ENCODE data around the gene STING1.
"Not testable (repeated sequence)": the region's sequence is repeated elsewhere in the genome, so short reads cannot be mapped to it uniquely, and the experiment has no call there.

STING1 gene

GRCh38 chr5:139486201-139486600, 3.6 kb upstream of the STING1 start:
- no peak overlapping the region for H2AFZ ChIP-seq (ENCODE audit: low read depth, low read length)
- no peak overlapping the region for H3K9ac ChIP-seq (ENCODE audit: low read depth, low read length)
- H3K4me3 ChIP-seq (ENCODE audit: low read depth in 1 of 2, low read length in 2 of 2): no peak overlapping the region
- H3K4me1 ChIP-seq (ENCODE audit: insufficient read depth, low read length): peaks cover 24% of the 10 kb centered on the region
- no peaks in the 10 kb centered on the region for H3K27me3 ChIP-seq (ENCODE audit: insufficient read depth, low read length, poor library complexity)
- ATAC-seq (ENCODE audit: insufficient read depth, low read depth): no peak
- no peak overlapping the region for H3K4me2 ChIP-seq (ENCODE audit: insufficient read depth, low read length)
- no peaks in the 10 kb centered on the region for H3K9me3 ChIP-seq (ENCODE audit: insufficient read depth, low read length, severe bottlenecking)
- no peaks in the 10 kb centered on the region for H4K20me1 ChIP-seq (ENCODE audit: insufficient read depth, low read length)
- TF ChIP-seq CTCF (IDR thresholded peaks at IDR 0.05; ENCODE audit: borderline replicate concordance, extremely low read depth, low read length, poor library complexity, severe bottlenecking) (no peak), EZH2 (IDR thresholded peaks at IDR 0.05; ENCODE audit: borderline replicate concordance, low read depth, low read length, severe bottlenecking) (no peak)
- no peak for DNase-seq
- no peak overlapping the region for H3K27ac ChIP-seq (ENCODE audit: low read length)
- no peaks in the 10 kb centered on the region for H3K79me2 ChIP-seq (ENCODE audit: insufficient read depth, low read length)
- no peaks in the 10 kb centered on the region for H3K36me3 ChIP-seq (ENCODE audit: insufficient read depth, low read length)

DNA sequence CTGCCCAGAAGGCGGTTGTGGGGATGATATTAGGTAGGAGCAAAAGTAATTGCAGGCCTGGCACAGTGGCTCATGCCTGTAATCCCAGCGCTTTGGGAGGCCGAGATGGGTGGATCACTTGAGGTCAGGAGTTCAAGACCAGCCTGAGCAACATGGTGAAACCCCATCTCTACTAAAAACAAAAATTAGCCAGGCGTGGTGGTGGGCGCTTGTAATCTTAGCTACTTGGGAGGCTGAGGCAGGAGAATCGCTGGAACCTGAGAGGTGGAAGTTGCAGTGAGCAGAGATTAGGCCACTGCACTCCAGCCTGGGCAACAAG, 291 bp upstream of the STING1 start:
- H3K27ac ChIP-seq (ENCODE audit: low read length): peak overlapping the region; percentile 96
- H3K9ac ChIP-seq (ENCODE audit: low read depth, low read length): peak overlapping the region; percentile 61
- H3K36me3 ChIP-seq (ENCODE audit: insufficient read depth, low read length); H3K79me2 ChIP-seq (ENCODE audit: insufficient read depth, low read length); H4K20me1 ChIP-seq (ENCODE audit: insufficient read depth, low read length); H3K9me3 ChIP-seq (ENCODE audit: insufficient read depth, low read length, severe bottlenecking); H3K27me3 ChIP-seq (ENCODE audit: insufficient read depth, low read length, poor library complexity); DNase-seq; ATAC-seq (ENCODE audit: insufficient read depth, low read depth): not testable (repeated sequence)
- H3K4me2 ChIP-seq (ENCODE audit: insufficient read depth, low read length): peak overlapping the region; percentile 87
- peak overlapping the region in 1 of 2 experiments; percentile 53; a peak in 1 of 4 replicates for H3K4me3 ChIP-seq (ENCODE audit: low read depth in 1 of 2, low read length in 2 of 2)
- H3K4me1 ChIP-seq (ENCODE audit: insufficient read depth, low read length): peaks cover 37% of the 10 kb centered on the region
- peak overlapping the region; percentile 52; the same call in 1 of the 2 replicates for H2AFZ ChIP-seq (ENCODE audit: low read depth, low read length)

- Histone ChIP-seq H2AFZ (ENCODE audit: low read depth, low read length) (peak overlapping the region; percentile 52), H3K4me1 (ENCODE audit: insufficient read depth, low read length) (peaks cover 37% of the 10 kb centered on the region), H3K36me3 (ENCODE audit: insufficient read depth, low read length) (no peaks in the 10 kb centered on the region), H3K4me2 (ENCODE audit: insufficient read depth, low read length) (peak overlapping the region; percentile 87), H3K79me2 (ENCODE audit: insufficient read depth, low read length) (no peaks in the 10 kb centered on the region), H3K4me3 (ENCODE audit: low read depth in 1 of 2, low read length in 2 of 2) (peak overlapping the region; percentile 10 to 53; a peak in 3 of 4 replicates), H3K9ac (ENCODE audit: low read depth, low read length) (peak overlapping the region; percentile 61), H3K27ac (ENCODE audit: low read length) (peak overlapping the region; percentile 96), H3K9me3 (ENCODE audit: insufficient read depth, low read length, severe bottlenecking) (no peaks in the 10 kb centered on the region), H4K20me1 (ENCODE audit: insufficient read depth, low read length) (no peaks in the 10 kb centered on the region), H3K27me3 (ENCODE audit: insufficient read depth, low read length, poor library complexity) (no peaks in the 10 kb centered on the region)
- TF ChIP-seq CTCF (IDR thresholded peaks at IDR 0.05; ENCODE audit: borderline replicate concordance, extremely low read depth, low read length, poor library complexity, severe bottlenecking): peak; percentile 50
- TF ChIP-seq EZH2 (IDR thresholded peaks at IDR 0.05; ENCODE audit: borderline replicate concordance, low read depth, low read length, severe bottlenecking): no peak
- peak; percentile 44 for ATAC-seq (ENCODE audit: insufficient read depth, low read depth)
- no peak for DNase-seq
These were observed 943 bp downstream of the STING1 start for GRCh38 chr5:139481580-139482049.

- H3K9ac ChIP-seq (ENCODE audit: low read depth, low read length): peak overlapping the region; percentile 61
- ATAC-seq (ENCODE audit: insufficient read depth, low read depth) (0 out of 3 replicates have a peak, but pooled peaks have one; percentile 11), DNase-seq (peak; percentile 45)
- H3K79me2 ChIP-seq (ENCODE audit: insufficient read depth, low read length): no peaks in the 10 kb centered on the region
- H4K20me1 ChIP-seq (ENCODE audit: insufficient read depth, low read length): no peaks in the 10 kb centered on the region
- peak overlapping the region; percentile 10 to 53; a peak in 3 of 4 replicates for H3K4me3 ChIP-seq (ENCODE audit: low read depth in 1 of 2, low read length in 2 of 2)
- H3K27ac ChIP-seq (ENCODE audit: low read length): peak overlapping the region; percentile 96
- H3K9me3 ChIP-seq (ENCODE audit: insufficient read depth, low read length, severe bottlenecking): no peaks in the 10 kb centered on the region
- TF ChIP-seq CTCF (IDR thresholded peaks at IDR 0.05; ENCODE audit: borderline replicate concordance, extremely low read depth, low read length, poor library complexity, severe bottlenecking) (no peak), EZH2 (IDR thresholded peaks at IDR 0.05; ENCODE audit: borderline replicate concordance, low read depth, low read length, severe bottlenecking) (no peak)
- H2AFZ ChIP-seq (ENCODE audit: low read depth, low read length): no peak overlapping the region
- no peaks in the 10 kb centered on the region for H3K36me3 ChIP-seq (ENCODE audit: insufficient read depth, low read length)
- H3K4me1 ChIP-seq (ENCODE audit: insufficient read depth, low read length): peaks cover 37% of the 10 kb centered on the region
- peak overlapping the region; percentile 87 for H3K4me2 ChIP-seq (ENCODE audit: insufficient read depth, low read length)
- no peaks in the 10 kb centered on the region for H3K27me3 ChIP-seq (ENCODE audit: insufficient read depth, low read length, poor library complexity)
These were observed 1.4 kb downstream of the STING1 start for GRCh38 chr5:139481122-139481533.

GRCh38 chr5:139479729-139480128, 2.8 kb downstream of the STING1 start:
- H3K27ac ChIP-seq (ENCODE audit: low read length); H3K4me2 ChIP-seq (ENCODE audit: insufficient read depth, low read length): not testable (repeated sequence)

More at GRCh38 chr5:139479729-139480128, 2.8 kb downstream of the STING1 start:
- H3K36me3 ChIP-seq (ENCODE audit: insufficient read depth, low read length); H3K9ac ChIP-seq (ENCODE audit: low read depth, low read length); H3K9me3 ChIP-seq (ENCODE audit: insufficient read depth, low read length, severe bottlenecking); H4K20me1 ChIP-seq (ENCODE audit: insufficient read depth, low read length); ATAC-seq (ENCODE audit: insufficient read depth, low read depth); H3K27me3 ChIP-seq (ENCODE audit: insufficient read depth, low read length, poor library complexity); H3K79me2 ChIP-seq (ENCODE audit: insufficient read depth, low read length); DNase-seq; H2AFZ ChIP-seq (ENCODE audit: low read depth, low read length); H3K4me3 ChIP-seq (ENCODE audit: low read depth in 1 of 2, low read length in 2 of 2): not testable (repeated sequence)
- peaks cover 51% of the 10 kb centered on the region for H3K4me1 ChIP-seq (ENCODE audit: insufficient read depth, low read length)
